ENCODE results near the gene GNAT1.

GNAT1 gene

GRCh38 chr3:50163572-50164455 is 27.6 kb upstream of the GNAT1 start:
- DNase-seq: no peak

- no peak for DNase-seq
Observed at GRCh38 chr3:50164481-50164880, 26.9 kb upstream of the GNAT1 start.

GRCh38 chr3:50164984-50165909 is 26.2 kb upstream of the GNAT1 start:
- DNase-seq: no peak

- DNase-seq: no peak
Observed at GRCh38 chr3:50165910-50166538, 25.4 kb upstream of the GNAT1 start.

GRCh38 chr3:50166620-50167019 is 24.8 kb upstream of the GNAT1 start:
- no peak for DNase-seq

- no peak for DNase-seq
Observed at GRCh38 chr3:50167069-50167840, 24.2 kb upstream of the GNAT1 start.

GRCh38 chr3:50167841-50168209 is 23.6 kb upstream of the GNAT1 start:
- no peak for DNase-seq

- no peak for DNase-seq
Observed at GRCh38 chr3:50168388-50168787, 23.0 kb upstream of the GNAT1 start.

GRCh38 chr3:50168791-50169190 is 22.6 kb upstream of the GNAT1 start:
- DNase-seq: no peak

- no peak for DNase-seq
Observed at GRCh38 chr3:50169232-50169832, 22.1 kb upstream of the GNAT1 start.

- DNase-seq: no peak
Observed at GRCh38 chr3:50169858-50170257, 21.6 kb upstream of the GNAT1 start.

- DNase-seq: no peak
Observed at GRCh38 chr3:50170689-50171088, 20.7 kb upstream of the GNAT1 start.

- DNase-seq: no peak
Observed at GRCh38 chr3:50171540-50172301, 19.7 kb upstream of the GNAT1 start.

GRCh38 chr3:50172626-50173220 is 18.7 kb upstream of the GNAT1 start:
- DNase-seq: no peak

GRCh38 chr3:50173685-50174516 is 17.5 kb upstream of the GNAT1 start:
- DNase-seq: no peak

- no peak for DNase-seq
Observed at GRCh38 chr3:50174517-50174895, 16.9 kb upstream of the GNAT1 start.

GRCh38 chr3:50174947-50175524 is 16.4 kb upstream of the GNAT1 start:
- no peak for DNase-seq

GRCh38 chr3:50177346-50177745 is 14.1 kb upstream of the GNAT1 start:
- DNase-seq: no peak

- DNase-seq: no peak
Observed at GRCh38 chr3:50179710-50180109, 11.7 kb upstream of the GNAT1 start.

- DNase-seq: no peak
Observed at GRCh38 chr3:50181985-50182384, 9.4 kb upstream of the GNAT1 start.
